Mesendoderm (in vitro differentiated cells): ENCODE measurements around the gene MYO1A.
"Not testable (repeated sequence)": the region's sequence is repeated elsewhere in the genome, so short reads cannot be mapped to it uniquely, and the experiment has no call there.

ENCODE experiments used
- DNase-seq: peaks from one replicate; pipeline ENCODE4 v3.0.0; 2013
- H2AK5ac ChIP-seq: 2 replicates; pipeline ENCODE4 v1.6.1; 2013; ENCODE audit warnings: low read length, inconsistent platforms
- H2BK120ac ChIP-seq: 2 replicates; pipeline ENCODE4 v1.6.1; 2013; ENCODE audit warnings: low read depth, mild to moderate bottlenecking, low read length, moderate library complexity, mixed read lengths
- H2BK15ac ChIP-seq: replicated peaks from 2 replicates; pipeline ENCODE4 v1.6.1; 2013; ENCODE audit warnings: low read depth, mild to moderate bottlenecking, moderate library complexity
- H2BK5ac ChIP-seq: 2 replicates; pipeline ENCODE4 v1.6.1; 2013; ENCODE audit warnings: low read length, inconsistent platforms
- H3K18ac ChIP-seq: 2 replicates; pipeline ENCODE4 v1.6.1; 2013; ENCODE audit warnings: mild to moderate bottlenecking, low read length, mixed read lengths
- H3K23ac ChIP-seq: one replicate; pipeline ENCODE4 v1.6.1; 2013; ENCODE audit warnings: low read length
- H3K27ac ChIP-seq: 2 replicates; pipeline ENCODE4 v1.5.1; 2013; ENCODE audit warnings: low read depth, mild to moderate bottlenecking, inconsistent platforms, low read length, moderate library complexity
- H3K27me3 ChIP-seq: 2 replicates; pipeline ENCODE4 v1.6.1; 2013; ENCODE audit warnings: low read length, control low read depth, mild to moderate bottlenecking, inconsistent platforms; ENCODE audit not compliant: insufficient read depth, poor library complexity
- H3K36me3 ChIP-seq: 2 replicates; pipeline ENCODE4 v1.6.1; 2013; ENCODE audit warnings: low read length, inconsistent platforms; ENCODE audit not compliant: control insufficient read depth, insufficient read depth
- H3K4ac ChIP-seq: one replicate; pipeline ENCODE4 v1.6.1; 2013; ENCODE audit warnings: low read depth, mild to moderate bottlenecking, low read length, moderate library complexity
- H3K4me1 ChIP-seq: 2 replicates; pipeline ENCODE4 v1.6.1; 2013; ENCODE audit warnings: low read depth, low read length, inconsistent platforms; ENCODE audit not compliant: control insufficient read depth
- H3K4me2 ChIP-seq: 2 replicates; pipeline ENCODE4 v1.6.1; 2013; ENCODE audit warnings: low read length
- H3K4me3 ChIP-seq: 2 replicates; pipeline ENCODE4 v1.5.1; 2013; ENCODE audit warnings: mild to moderate bottlenecking, low read length
- H3K56ac ChIP-seq: one replicate; pipeline ENCODE4 v1.6.1; 2013; ENCODE audit warnings: low read length
- H3K79me1 ChIP-seq: 2 replicates; pipeline ENCODE4 v1.6.1; 2013; ENCODE audit warnings: low read length, inconsistent platforms
- H3K79me2 ChIP-seq: 2 replicates; pipeline ENCODE4 v1.6.1; 2013; ENCODE audit warnings: mild to moderate bottlenecking, low read length; ENCODE audit not compliant: control insufficient read depth, insufficient read depth
- H3K9ac ChIP-seq: 2 replicates; pipeline ENCODE4 v1.6.1; 2013; ENCODE audit warnings: low read length, inconsistent platforms
- H4K5ac ChIP-seq: one replicate; pipeline ENCODE4 v1.6.1; 2013; ENCODE audit warnings: low read length
- H4K8ac ChIP-seq: one replicate; pipeline ENCODE4 v1.6.1; 2013; ENCODE audit warnings: low read depth, mild to moderate bottlenecking, control low read depth, low read length, moderate library complexity
- WGBS: extraction: QIAGEN DNeasy Blood & Tissue Kit; methylation state at CpG from one replicate; pipeline ENCODE4 v1.1.7; 2013; ENCODE audit warnings: low lambda C conversion rate, missing lambda C conversion rate; ENCODE audit not compliant: insufficient coverage; ENCODE audit errors: extremely low coverage; 5-methylcytosine and 5-hydroxymethylcytosine counted together

MYO1A gene

DNA sequence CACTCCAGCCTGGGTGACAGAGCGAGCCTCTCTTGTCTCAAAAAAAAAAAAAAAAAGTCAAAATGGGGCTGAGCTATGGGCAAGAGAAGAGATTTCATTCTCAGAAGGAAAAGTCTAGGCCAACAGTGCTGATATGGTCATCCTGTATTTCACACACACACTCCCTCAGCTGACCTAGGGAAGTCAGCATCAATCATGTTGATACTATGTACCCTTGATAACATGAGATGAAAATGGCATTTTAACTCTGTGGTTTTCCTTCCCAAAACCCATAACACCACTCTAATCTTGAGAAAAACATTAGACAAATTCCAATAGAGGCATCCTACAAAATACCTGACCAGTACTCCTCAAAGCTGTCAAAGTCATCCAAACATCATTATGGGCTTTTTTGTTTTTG lies 30.9 kb upstream of the MYO1A start:
- Histone ChIP-seq H3K18ac (no peak overlapping the region), H4K8ac (no peak overlapping the region), H3K56ac (no peak overlapping the region), H3K79me1 (peaks cover 6% of the 10 kb centered on the region), H3K4me3 (no peak overlapping the region), H3K4me1 (peaks cover 1% of the 10 kb centered on the region), H2AK5ac (no peak overlapping the region), H3K23ac (no peak overlapping the region), H2BK15ac (no peak overlapping the region), H2BK5ac (no peak overlapping the region), H3K27me3 (no peaks in the 10 kb centered on the region), H3K4me2 (no peak overlapping the region), H3K27ac (no peak overlapping the region), H3K4ac (no peak overlapping the region), H3K79me2 (peaks cover 6% of the 10 kb centered on the region), H3K9ac (no peak overlapping the region), H2BK120ac (no peak overlapping the region), H3K36me3 (no peaks in the 10 kb centered on the region), H4K5ac (no peak overlapping the region)
- DNase-seq: no peak
- WGBS: no CpG with 5 or more reads among the region's 1 CpG

DNA sequence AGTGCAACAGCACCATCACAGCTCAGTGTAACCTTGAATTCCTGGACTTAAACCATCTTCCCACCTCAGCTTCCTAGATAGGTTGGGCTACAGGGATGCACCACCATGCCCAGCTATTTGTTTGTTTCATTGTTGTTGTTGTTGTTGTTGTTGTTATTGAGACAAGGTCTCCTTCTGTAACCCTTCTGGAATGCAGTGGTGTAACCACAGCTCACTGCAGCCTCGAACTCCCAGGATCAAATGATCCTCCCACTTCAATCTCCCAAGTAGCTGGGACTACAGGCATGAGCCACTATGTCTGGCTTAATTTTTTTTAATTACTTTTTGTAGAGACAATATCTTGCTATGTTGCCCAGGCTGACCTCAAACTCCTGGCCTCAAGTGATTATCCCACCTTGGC lies 29.9 kb upstream of the MYO1A start:
- Histone ChIP-seq H3K18ac (no peak overlapping the region), H3K36me3 (no peaks in the 10 kb centered on the region), H2BK120ac (no peak overlapping the region), H4K5ac (no peak overlapping the region), H3K27me3 (no peaks in the 10 kb centered on the region), H3K56ac (no peak overlapping the region), H3K4me1 (no peaks in the 10 kb centered on the region), H2BK15ac (no peak overlapping the region), H4K8ac (no peak overlapping the region), H3K79me1 (peaks cover 6% of the 10 kb centered on the region), H3K27ac (no peak overlapping the region), H3K4me3 (no peak overlapping the region), H3K79me2 (peaks cover 6% of the 10 kb centered on the region), H3K9ac (no peak overlapping the region), H2AK5ac (no peak overlapping the region), H3K4me2 (no peak overlapping the region), H2BK5ac (no peak overlapping the region), H3K23ac (no peak overlapping the region), H3K4ac (no peak overlapping the region)
- DNase-seq: peak; percentile 63
- WGBS: no CpG with 5 or more reads among the region's 1 CpG

DNA sequence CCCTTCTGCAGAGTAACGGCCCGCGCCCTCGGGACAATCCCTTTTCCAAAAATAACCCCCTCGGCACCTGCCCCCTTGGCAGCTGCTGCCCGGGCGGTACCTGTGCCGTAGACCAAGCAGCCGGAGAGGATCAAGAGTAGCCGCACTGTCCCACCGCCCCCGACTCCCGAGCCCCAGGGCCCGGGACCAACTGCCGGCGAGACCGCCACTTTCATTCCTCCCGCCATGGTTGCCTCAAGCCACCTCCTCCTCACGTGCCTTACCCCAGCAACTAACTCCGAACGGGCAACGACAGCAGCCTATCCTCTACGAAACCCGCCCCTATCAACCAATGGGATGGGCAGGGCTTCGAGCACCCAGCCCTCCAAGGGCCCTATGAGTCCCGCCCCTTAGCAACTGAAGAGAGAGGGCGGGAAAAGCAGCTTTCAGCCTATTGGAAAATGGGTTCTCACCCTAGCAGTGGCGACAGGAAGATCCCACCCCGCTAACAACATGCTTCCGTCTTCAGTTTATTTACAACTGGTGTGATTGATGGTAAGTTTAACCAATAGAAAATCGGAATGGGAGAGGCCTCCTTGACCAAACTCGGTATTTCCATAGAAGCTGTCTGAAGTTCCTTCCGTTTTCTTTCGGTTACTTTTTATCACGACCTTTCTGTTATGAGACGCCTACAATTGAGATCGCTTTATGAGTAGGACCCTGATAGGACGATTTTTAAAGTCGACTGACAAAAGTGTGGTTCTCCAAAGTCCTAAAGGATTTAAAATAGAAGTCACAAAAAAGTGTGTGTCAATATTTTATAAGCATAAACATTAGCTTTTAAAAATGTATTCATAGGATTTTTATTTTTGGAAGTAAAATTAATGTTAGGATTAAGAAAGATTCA lies 28.8 kb upstream of the MYO1A start, which contains the start of gene NEMP1:
Gene NEMP1, minus strand, starts transcription at position 273 of the 886 bp plus-strand sequence. Its CDS starts 46 bp downstream, at position 227.
- peaks cover 6% of the 10 kb centered on the region for H3K79me2 ChIP-seq
- H3K79me1 ChIP-seq: peaks cover 6% of the 10 kb centered on the region
- H4K5ac ChIP-seq: no peak within 1 kb of the TSS
- H3K4ac ChIP-seq: peak within 1 kb of the TSS; percentile 77
- no peak within 1 kb of the TSS for H4K8ac ChIP-seq
- H3K27ac ChIP-seq: peak within 1 kb of the TSS; percentile 34
- H3K36me3 ChIP-seq: no peaks in the 10 kb centered on the region
- no CpG with 5 or more reads among the region's 39 CpGs for WGBS
- H3K4me2 ChIP-seq: peak within 1 kb of the TSS; percentile 96
- H2BK5ac ChIP-seq: peak within 1 kb of the TSS; percentile 23
- H3K27me3 ChIP-seq: no peaks in the 10 kb centered on the region
- peak within 1 kb of the TSS; percentile 7 for H3K18ac ChIP-seq
- peak within 1 kb of the TSS; percentile 89 for H3K23ac ChIP-seq
- H3K9ac ChIP-seq: peak within 1 kb of the TSS; percentile 97
- no peaks in the 10 kb centered on the region for H3K4me1 ChIP-seq
- DNase-seq: peak; percentile 100
- H3K56ac ChIP-seq: peak within 1 kb of the TSS; percentile 92
- H2BK15ac ChIP-seq: no peak within 1 kb of the TSS
- H2BK120ac ChIP-seq: no peak within 1 kb of the TSS
- H3K4me3 ChIP-seq: peak within 1 kb of the TSS; percentile 91
- H2AK5ac ChIP-seq: peak within 1 kb of the TSS; percentile 65

DNA sequence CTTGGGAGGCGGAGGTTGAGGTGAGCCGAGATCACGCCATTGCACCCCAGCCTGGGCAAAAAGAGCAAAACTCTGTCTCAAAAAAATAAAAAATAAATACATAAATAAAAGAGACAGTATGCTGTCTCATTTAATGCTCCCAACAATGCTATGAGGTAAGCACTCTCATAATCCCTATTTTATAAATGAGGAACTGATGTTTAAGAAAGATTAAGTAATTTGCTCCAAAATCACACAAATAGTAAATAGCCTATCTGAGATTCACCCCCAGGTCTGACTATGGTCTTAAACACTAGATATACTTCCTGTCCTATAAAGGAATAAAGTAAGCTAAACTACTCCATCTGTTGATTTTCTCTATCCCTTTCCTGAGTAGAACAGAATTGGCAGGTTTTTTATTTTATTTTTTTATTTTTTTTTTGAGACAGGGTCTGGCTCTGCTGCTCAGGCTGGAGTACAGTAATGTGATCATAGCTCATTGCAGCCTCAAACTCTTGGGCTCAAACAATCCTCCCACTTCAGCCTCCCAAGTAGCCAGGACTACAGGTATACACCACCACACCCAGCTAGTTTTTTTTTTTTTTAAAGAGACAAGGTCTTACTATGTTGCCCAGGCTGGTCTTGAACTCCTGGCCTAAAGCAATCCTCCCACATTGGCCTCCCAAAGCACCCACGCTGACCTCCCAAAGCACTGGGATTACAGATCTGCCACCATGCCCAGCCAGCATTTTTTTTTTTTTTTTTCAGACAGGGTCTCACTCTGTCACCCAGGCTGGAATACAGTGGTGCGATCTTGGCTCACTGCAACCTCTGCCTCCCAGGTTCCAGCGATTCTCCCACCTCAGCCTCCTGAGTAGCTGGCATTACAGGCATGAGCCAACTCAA lies 23.9 kb upstream of the MYO1A start:
- H3K4me1 ChIP-seq, H4K5ac ChIP-seq, H3K4ac ChIP-seq, H4K8ac ChIP-seq, H3K18ac ChIP-seq, H2BK15ac ChIP-seq, H3K79me2 ChIP-seq, H3K23ac ChIP-seq, H3K56ac ChIP-seq, H3K27me3 ChIP-seq, H2BK5ac ChIP-seq, H3K9ac ChIP-seq, H3K79me1 ChIP-seq, H3K4me2 ChIP-seq, H2AK5ac ChIP-seq, H2BK120ac ChIP-seq, H3K27ac ChIP-seq, DNase-seq, H3K4me3 ChIP-seq, H3K36me3 ChIP-seq: not testable (repeated sequence)
- no CpG with 5 or more reads among the region's 6 CpGs for WGBS

DNA sequence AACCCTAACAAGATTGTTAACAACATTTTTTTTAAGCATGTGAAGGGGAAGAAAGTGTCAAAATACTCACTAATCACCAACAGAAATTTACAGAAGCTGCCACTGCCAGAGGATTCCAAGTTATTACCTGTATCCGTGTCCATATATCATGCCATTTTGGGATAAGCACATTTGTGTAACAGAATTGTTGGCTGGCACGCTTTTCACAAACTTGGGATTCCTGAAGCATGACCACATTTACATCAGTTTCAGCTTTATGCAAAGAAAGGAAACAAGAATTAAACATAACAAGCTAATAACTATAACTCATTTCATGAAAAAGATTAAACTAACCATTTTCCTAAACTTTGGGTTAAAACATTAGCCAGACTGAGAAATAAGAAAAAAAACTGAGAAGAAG lies 22.7 kb upstream of the MYO1A start:
- no peak overlapping the region for H3K18ac ChIP-seq
- no peak overlapping the region for H3K4me3 ChIP-seq
- H3K36me3 ChIP-seq: no peaks in the 10 kb centered on the region
- peaks cover 2% of the 10 kb centered on the region for H3K79me1 ChIP-seq
- no peak overlapping the region for H4K8ac ChIP-seq
- no peak overlapping the region for H3K56ac ChIP-seq
- no peak overlapping the region for H3K4ac ChIP-seq
- no peak overlapping the region for H4K5ac ChIP-seq
- no peak overlapping the region for H2BK5ac ChIP-seq
- H2BK15ac ChIP-seq: no peak overlapping the region
- no peak overlapping the region for H3K23ac ChIP-seq
- no peak for DNase-seq
- H3K4me1 ChIP-seq: no peaks in the 10 kb centered on the region
- H2BK120ac ChIP-seq: no peak overlapping the region
- H3K4me2 ChIP-seq: no peak overlapping the region
- H2AK5ac ChIP-seq: no peak overlapping the region
- H3K79me2 ChIP-seq: peaks cover 2% of the 10 kb centered on the region
- WGBS: no CpG with 5 or more reads among the region's 2 CpGs
- H3K27me3 ChIP-seq: no peaks in the 10 kb centered on the region
- no peak overlapping the region for H3K9ac ChIP-seq
- H3K27ac ChIP-seq: no peak overlapping the region
